ENCODE results near the gene TWIST1. TPM values are rescaled to one million over a fixed set of nuclear protein-coding genes. Genes with fewer than 3 reads are reported as not detected.
A peak's percentile ranks its signal among the peaks of the same experiment; 100 is the strongest.

The TWIST1 gene
- total RNA-seq, 1 experiment from 2014 or later: 15.7 TPM

GRCh38 chr7:19107081-19107355 lies 10.4 kb downstream of the TWIST1 start:
- no peaks in the 10 kb centered on the region for H3K9me3 ChIP-seq (ENCODE audit: low read length)
- no peaks in the 10 kb centered on the region; the same call in 1 of the 2 replicates for H3K4me1 ChIP-seq (ENCODE audit: insufficient read depth, low read length)
- ChIA-PET CTCF (no interaction called here), POLR2A (ENCODE audit: unreplicated experiment) (no interaction called here)
- no peak overlapping the region for H3K9ac ChIP-seq (ENCODE audit: low read length)
- intact Hi-C loops (cut with micrococcal nuclease): no loop called here
- no peaks in the 10 kb centered on the region for H3K9me2 ChIP-seq (replicated peaks; ENCODE audit: low read length)
- peak overlapping the region; percentile 74 for H3K4me3 ChIP-seq (ENCODE audit: low read length)
- TF ChIP-seq EZH2 (IDR thresholded peaks at IDR 0.05; ENCODE audit: low read length, unreplicated experiment) (no peak), CTCF (conservative IDR thresholded peaks at IDR 0.05; ENCODE audit: low read depth, low read length) (no peak), EZH2phosphoT487 (IDR thresholded peaks at IDR 0.05; ENCODE audit: borderline replicate concordance, low read length) (no peak)
- no peak for DNase-seq
- H2AFZ ChIP-seq (ENCODE audit: low read length): peak overlapping the region; percentile 96
- H3K4me2 ChIP-seq (ENCODE audit: low read length): peak overlapping the region; percentile 92
- H3K27ac ChIP-seq (ENCODE audit: low read length): no peak overlapping the region
- no peaks in the 10 kb centered on the region for H3K79me2 ChIP-seq (ENCODE audit: low read length)
- H3K36me3 ChIP-seq (ENCODE audit: low read depth, low read length): no peaks in the 10 kb centered on the region
- no peak for ATAC-seq
- H3F3A ChIP-seq (ENCODE audit: low read length, unreplicated experiment): no peaks in the 10 kb centered on the region
- H4K20me1 ChIP-seq (ENCODE audit: low read length): no peaks in the 10 kb centered on the region
- no peaks in the 10 kb centered on the region for H3K27me3 ChIP-seq (ENCODE audit: low read length)
- BruUV-seq (replicated peaks): no TSS peak

GRCh38 chr7:19106241-19107080 lies 11.0 kb downstream of the TWIST1 start:
- Histone ChIP-seq H3K4me1 (ENCODE audit: insufficient read depth, low read length) (no peaks in the 10 kb centered on the region; the same call in 1 of the 2 replicates), H2AFZ (ENCODE audit: low read length) (no peak overlapping the region), H3K9me3 (ENCODE audit: low read length) (no peaks in the 10 kb centered on the region), H3K36me3 (ENCODE audit: low read depth, low read length) (no peaks in the 10 kb centered on the region), H3K79me2 (ENCODE audit: low read length) (no peaks in the 10 kb centered on the region), H3K9ac (ENCODE audit: low read length) (no peak overlapping the region), H3K27ac (ENCODE audit: low read length) (no peak overlapping the region), H4K20me1 (ENCODE audit: low read length) (no peaks in the 10 kb centered on the region), H3K27me3 (ENCODE audit: low read length) (no peaks in the 10 kb centered on the region), H3K4me3 (ENCODE audit: low read length) (peak overlapping the region; percentile 74; the same call in 1 of the 2 replicates), H3F3A (ENCODE audit: low read length, unreplicated experiment) (no peaks in the 10 kb centered on the region), H3K9me2 (replicated peaks; ENCODE audit: low read length) (no peaks in the 10 kb centered on the region), H3K4me2 (ENCODE audit: low read length) (peak overlapping the region; percentile 92)
- TF ChIP-seq EZH2phosphoT487 (IDR thresholded peaks at IDR 0.05; ENCODE audit: borderline replicate concordance, low read length) (no peak), CTCF (conservative IDR thresholded peaks at IDR 0.05; ENCODE audit: low read depth, low read length) (no peak), EZH2 (IDR thresholded peaks at IDR 0.05; ENCODE audit: low read length, unreplicated experiment) (no peak)
- ChIA-PET POLR2A (ENCODE audit: unreplicated experiment) (no interaction called here), CTCF (no interaction called here)
- intact Hi-C loops (cut with micrococcal nuclease): no loop called here
- ATAC-seq (no peak), DNase-seq (no peak)
- BruUV-seq (replicated peaks): no TSS peak

- CTCF ChIA-PET: no interaction called here
- no peak overlapping the region for H2AFZ ChIP-seq (ENCODE audit: low read length)
- H4K20me1 ChIP-seq (ENCODE audit: low read length): no peaks in the 10 kb centered on the region
- DNase-seq (no peak), ATAC-seq (no peak)
- no TSS peak for BruUV-seq (replicated peaks)
- H3K4me1 ChIP-seq (ENCODE audit: insufficient read depth, low read length): no peaks in the 10 kb centered on the region; the same call in 1 of the 2 replicates
- intact Hi-C loops (cut with micrococcal nuclease): no loop called here
- no peak overlapping the region for H3K9ac ChIP-seq (ENCODE audit: low read length)
- H3K9me3 ChIP-seq (ENCODE audit: low read length): no peaks in the 10 kb centered on the region
- POLR2A ChIA-PET (ENCODE audit: unreplicated experiment): no interaction called here
- H3K4me3 ChIP-seq (ENCODE audit: low read length): no peak overlapping the region
- no peaks in the 10 kb centered on the region for H3F3A ChIP-seq (ENCODE audit: low read length, unreplicated experiment)
- no peak overlapping the region for H3K27ac ChIP-seq (ENCODE audit: low read length)
- H3K4me2 ChIP-seq (ENCODE audit: low read length): no peak overlapping the region
- H3K36me3 ChIP-seq (ENCODE audit: low read depth, low read length): no peaks in the 10 kb centered on the region
- no peaks in the 10 kb centered on the region for H3K9me2 ChIP-seq (replicated peaks; ENCODE audit: low read length)
- TF ChIP-seq EZH2phosphoT487 (IDR thresholded peaks at IDR 0.05; ENCODE audit: borderline replicate concordance, low read length) (no peak), CTCF (conservative IDR thresholded peaks at IDR 0.05; ENCODE audit: low read depth, low read length) (no peak), EZH2 (IDR thresholded peaks at IDR 0.05; ENCODE audit: low read length, unreplicated experiment) (no peak)
- H3K79me2 ChIP-seq (ENCODE audit: low read length): no peaks in the 10 kb centered on the region
- H3K27me3 ChIP-seq (ENCODE audit: low read length): no peaks in the 10 kb centered on the region
Observed at GRCh38 chr7:19105546-19105945, 11.9 kb downstream of the TWIST1 start.

Measured in PC-3 (cell line).